Measurements from ENCODE around the gene OR13C8. TPM values are rescaled to one million over a fixed set of nuclear protein-coding genes. Genes with fewer than 3 reads are reported as not detected.
"Not testable (repeated sequence)": the region's sequence is repeated elsewhere in the genome, so short reads cannot be mapped to it uniquely, and the experiment has no call there.

Gene OR13C8
- polyA plus RNA-seq (ENCODE audit: insufficient read length in 4 of 4) = not detected

- DNase-seq (ENCODE audit: low read depth in 4 of 4, low spot score in 3 of 4) = no peak
Measured at GRCh38 chr9:104568868-104569267, at the start of gene OR13C8. Gene OR13C8 (plus strand): TSS chr9:104569168. CDS start chr9:104569168, 0 bp downstream.

GRCh38 chr9:104520241-104520640 lies 48.7 kb upstream of the OR13C8 start:
- DNase-seq (ENCODE audit: low read depth in 4 of 4, low spot score in 3 of 4) = not testable (repeated sequence)

GRCh38 chr9:104527109-104527508 lies 41.9 kb upstream of the OR13C8 start, which contains the start of gene OR13C4:
Gene OR13C4 (minus strand): TSS chr9:104527209. CDS start chr9:104527209, 0 bp downstream.
- no peak for DNase-seq (ENCODE audit: low read depth in 4 of 4, low spot score in 3 of 4)

- DNase-seq (ENCODE audit: low read depth in 4 of 4, low spot score in 3 of 4) = no peak
Measured at GRCh38 chr9:104536756-104537155, 32.2 kb upstream of the OR13C8 start, which contains the start of gene OR13C3. Gene OR13C3 (minus strand): TSS chr9:104536856. CDS start chr9:104536723, 133 bp downstream.

GRCh38 chr9:104539275-104539674 lies 29.7 kb upstream of the OR13C8 start:
- no peak for DNase-seq (ENCODE audit: low read depth in 4 of 4, low spot score in 3 of 4)

- no peak for DNase-seq (ENCODE audit: low read depth in 4 of 4, low spot score in 3 of 4)
Measured at GRCh38 chr9:104544644-104545043, 24.3 kb upstream of the OR13C8 start.

- no peak for DNase-seq (ENCODE audit: low read depth in 4 of 4, low spot score in 3 of 4)
Measured at GRCh38 chr9:104553261-104553660, 15.7 kb upstream of the OR13C8 start.

DNA sequence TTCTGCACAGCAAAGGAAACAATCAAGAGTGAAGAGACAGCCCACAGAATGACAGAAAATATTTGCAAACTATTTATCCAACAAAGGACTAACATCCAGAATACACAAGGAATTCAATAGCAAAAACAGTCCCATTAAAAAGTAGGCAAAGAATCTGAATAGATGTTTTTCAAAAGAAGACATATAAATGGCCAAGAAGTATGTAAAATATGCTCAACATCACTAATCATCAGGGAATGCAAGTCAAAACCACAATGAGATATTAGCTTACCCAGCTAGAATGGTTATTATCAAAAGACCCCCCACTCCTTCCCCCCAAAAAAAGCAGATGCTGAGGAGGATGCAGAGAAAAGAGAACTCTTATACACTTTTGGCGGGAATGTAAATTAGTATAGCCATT lies 13.4 kb upstream of the OR13C8 start:
- no peak for DNase-seq (ENCODE audit: low read depth in 4 of 4, low spot score in 3 of 4)

DNA sequence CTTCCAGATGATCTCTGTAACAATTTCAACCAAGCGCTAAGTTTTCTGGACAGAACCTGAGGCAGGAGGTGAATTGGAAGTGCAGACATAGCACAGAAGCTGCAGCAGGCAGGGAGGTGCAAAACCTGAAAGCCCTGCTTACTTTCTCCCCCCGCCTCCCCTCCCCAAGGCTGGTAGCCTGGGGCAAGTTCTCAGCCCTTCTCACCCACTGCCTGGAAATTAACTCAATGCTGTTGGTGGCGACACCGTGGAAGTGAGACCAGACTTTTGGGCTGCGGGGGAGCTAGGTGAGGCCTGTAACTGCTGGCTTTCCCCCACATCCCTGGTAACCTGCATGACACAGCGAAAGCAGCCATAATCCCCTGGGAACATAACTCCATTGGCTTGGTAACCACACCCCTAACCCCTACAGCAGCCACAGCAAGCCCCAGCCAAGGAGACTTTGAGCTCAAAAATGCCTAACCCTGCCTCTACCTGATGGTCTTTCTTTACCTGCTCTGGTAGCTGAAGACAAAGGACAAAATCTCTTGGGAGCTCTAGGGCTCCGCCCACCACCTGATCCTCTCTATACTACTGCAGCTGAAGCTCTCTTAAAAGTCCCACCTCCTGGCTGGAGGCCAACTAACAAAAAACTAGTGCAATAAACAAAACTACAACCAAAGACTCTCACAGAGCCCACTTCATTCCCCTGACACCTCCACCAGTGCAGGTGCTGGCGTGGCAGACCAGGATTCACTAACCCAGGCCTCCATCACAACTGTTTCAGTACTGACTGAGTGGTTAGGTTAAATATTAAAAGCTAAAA lies 11.9 kb upstream of the OR13C8 start:
- DNase-seq (ENCODE audit: low read depth in 4 of 4, low spot score in 3 of 4) = no peak

- DNase-seq (ENCODE audit: low read depth in 4 of 4, low spot score in 3 of 4) = no peak
Measured at GRCh38 chr9:104564358-104564757, 4.6 kb upstream of the OR13C8 start.

GRCh38 chr9:104572612-104573011 lies 3.6 kb downstream of the OR13C8 start:
- DNase-seq (ENCODE audit: low read depth in 4 of 4, low spot score in 3 of 4) = no peak

DNA sequence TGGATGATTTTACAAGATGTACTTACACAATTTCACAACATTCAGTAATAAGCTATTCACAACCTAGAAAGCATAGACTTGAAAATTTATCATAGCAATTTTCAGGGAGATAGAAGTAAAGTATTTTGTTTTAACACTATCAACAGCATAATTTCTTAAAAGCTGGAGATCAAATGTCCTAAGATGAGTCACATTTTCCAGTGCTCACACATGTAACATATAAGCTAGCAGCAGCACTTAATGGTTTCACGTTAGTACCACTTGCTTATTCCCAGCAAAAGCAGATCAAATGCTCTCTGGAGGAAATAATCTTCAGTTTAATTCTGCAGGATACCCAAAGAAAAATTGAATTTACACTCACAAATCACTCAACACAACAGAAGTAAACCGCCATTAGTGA lies 6.5 kb downstream of the OR13C8 start:
- no peak for DNase-seq (ENCODE audit: low read depth in 4 of 4, low spot score in 3 of 4)

DNA sequence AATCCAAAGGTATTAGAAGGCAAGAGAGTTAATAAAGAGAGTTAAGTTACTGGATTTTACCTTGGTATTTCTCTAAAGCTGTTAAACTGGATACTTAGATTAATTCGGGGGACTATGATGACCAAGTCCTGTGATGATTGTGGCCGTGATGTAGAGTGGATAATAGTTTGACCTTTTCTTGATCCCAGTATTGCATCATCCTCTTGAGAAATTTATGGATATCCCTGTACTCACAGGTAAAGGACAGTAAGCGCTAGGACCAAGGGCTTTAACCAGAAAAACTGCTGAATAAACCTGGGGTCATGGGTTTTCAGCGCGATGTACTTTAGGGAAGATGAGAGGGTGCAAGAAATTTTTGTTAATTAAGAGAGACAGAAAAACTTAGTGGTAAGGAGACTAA lies 8.3 kb downstream of the OR13C8 start:
- no peak for DNase-seq (ENCODE audit: low read depth in 4 of 4, low spot score in 3 of 4)

GRCh38 chr9:104580562-104580961 lies 11.6 kb downstream of the OR13C8 start:
- DNase-seq (ENCODE audit: low read depth in 4 of 4, low spot score in 3 of 4) = no peak

DNA sequence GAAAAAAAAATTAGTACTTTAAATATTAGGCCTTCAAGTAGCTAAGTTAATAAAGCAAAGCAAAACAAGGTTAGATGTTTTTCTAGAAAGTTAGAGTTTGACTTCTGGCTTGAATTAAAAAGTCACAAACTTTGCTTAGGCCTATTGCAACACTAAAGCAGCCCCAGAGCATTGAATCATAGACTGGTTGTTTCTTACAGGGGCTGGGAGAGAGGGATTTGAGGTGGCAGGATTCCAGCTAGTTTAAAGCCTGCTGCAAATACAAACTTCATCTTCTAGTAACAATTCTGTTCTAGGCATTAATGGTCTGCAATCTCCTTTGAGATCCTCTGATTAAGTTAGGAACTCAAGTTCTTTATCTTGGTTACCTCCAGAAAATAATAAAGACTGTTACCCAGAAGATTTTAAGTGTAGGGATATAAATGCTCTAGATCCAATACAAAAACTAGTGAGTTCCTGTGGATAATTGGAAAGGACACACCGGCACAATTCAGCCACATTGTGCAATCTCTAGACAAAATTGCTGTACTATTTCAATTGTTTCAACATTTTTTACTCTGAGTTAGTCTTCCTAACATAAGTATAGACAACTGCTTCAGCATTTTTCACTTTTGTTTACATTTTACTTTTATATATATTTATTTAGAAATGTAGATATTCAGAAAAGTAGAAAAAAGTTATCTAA lies 17.7 kb downstream of the OR13C8 start:
- DNase-seq (ENCODE audit: low read depth in 4 of 4, low spot score in 3 of 4) = no peak

DNA sequence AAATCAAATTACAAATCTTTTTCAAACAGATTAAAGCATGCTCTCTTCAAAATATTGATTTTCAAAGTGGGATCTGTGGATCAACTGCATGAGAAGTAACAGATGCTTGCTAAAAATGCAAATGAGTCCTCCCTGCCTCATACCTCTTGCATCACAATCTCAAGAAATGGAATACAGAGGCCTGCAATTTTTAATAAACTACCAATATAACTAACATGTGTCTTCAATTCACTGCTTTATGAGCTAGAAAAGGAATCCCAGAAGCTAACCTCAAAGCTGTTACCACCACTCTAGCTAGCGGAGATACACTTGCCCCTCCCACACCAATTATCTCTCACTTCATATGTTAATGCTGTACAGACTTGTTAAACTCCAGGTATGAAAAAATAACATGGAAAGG lies 20.7 kb downstream of the OR13C8 start:
- no peak for DNase-seq (ENCODE audit: low read depth in 4 of 4, low spot score in 3 of 4)

DNA sequence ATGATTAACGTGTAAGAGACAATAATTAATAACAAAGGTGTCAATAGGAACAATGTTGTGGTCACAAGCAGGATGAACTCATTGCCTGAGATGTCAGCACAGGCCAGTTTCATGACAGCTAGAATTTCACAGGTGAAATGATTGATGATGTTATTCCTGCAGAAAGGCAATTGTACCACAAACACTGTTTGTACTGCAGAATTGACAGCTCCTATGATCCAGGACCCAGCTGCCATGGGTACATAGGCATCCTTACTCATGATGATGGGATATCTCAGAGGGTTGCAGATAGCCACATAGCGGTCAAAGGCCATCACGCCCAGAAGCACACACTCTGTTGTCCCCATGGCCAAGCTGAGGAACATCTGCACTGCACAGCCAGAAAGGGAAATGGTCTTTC lies 29.8 kb downstream of the OR13C8 start:
- not testable (repeated sequence) for DNase-seq (ENCODE audit: low read depth in 4 of 4, low spot score in 3 of 4)

DNA sequence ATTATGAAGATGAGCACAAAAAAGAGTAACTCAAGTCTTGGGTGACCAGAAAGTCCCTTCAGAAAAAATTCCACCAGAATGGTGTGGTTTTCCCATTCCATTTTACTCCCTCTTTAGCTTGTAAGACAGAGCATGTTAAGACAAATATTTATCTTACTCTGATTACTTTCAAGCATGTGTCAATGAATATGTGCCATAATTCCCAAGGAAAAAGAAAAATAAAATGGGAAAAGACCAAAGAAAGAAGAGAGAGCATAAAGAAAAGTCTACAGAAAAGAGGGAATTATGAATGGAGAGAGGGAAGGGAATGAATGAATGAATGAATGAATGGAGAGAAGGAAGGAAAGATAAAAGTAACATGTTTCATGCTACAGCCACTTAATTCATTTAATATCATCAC lies 30.3 kb downstream of the OR13C8 start, which contains the start of gene OR13C5:
Gene OR13C5 (minus strand): TSS at position 101 of the 400 bp plus-strand sequence. CDS start 0 bp downstream, at position 101.
- DNase-seq (ENCODE audit: low read depth in 4 of 4, low spot score in 3 of 4) = not testable (repeated sequence)

DNA sequence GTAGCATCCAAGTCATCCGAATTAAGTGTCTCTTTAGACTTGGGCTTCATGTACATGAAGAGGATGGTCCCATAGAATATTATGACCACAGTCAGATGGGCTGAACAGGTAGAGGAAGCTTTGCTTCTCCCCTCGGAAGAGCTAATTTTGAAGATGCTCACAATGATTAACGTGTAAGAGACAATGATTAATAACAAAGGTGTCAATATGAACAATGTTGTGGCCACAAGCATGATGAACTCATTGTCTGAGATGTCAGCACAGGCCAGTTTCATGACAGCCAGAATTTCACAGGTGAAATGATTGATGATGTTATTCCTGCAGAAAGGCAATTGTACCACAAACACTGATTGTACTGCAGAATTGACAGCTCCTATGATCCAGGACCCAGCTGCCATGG lies 35.8 kb downstream of the OR13C8 start:
- DNase-seq (ENCODE audit: low read depth in 4 of 4, low spot score in 3 of 4) = no peak

DNA sequence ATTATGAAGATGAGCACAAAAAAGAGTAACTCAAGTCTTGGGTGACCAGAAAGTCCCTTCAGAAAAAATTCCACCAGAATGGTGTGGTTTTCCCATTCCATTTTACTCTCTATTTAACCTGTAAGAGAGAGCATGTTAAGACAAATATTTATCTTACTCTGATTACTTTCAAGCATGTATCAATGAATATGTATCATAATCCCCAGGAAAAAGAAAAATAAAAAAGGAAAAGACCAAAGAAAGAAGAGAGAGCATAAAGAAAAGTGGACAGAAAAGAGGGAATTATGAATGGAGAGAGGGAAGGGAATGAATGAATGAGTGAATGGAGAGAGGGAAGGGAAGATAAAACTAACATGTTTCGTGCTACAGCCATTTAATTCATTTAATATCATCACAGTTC lies 36.6 kb downstream of the OR13C8 start, which contains the start of gene OR13C2:
Gene OR13C2 (minus strand): TSS at position 101 of the 400 bp plus-strand sequence. CDS start 0 bp downstream, at position 101.
- not testable (repeated sequence) for DNase-seq (ENCODE audit: low read depth in 4 of 4, low spot score in 3 of 4)

DNA sequence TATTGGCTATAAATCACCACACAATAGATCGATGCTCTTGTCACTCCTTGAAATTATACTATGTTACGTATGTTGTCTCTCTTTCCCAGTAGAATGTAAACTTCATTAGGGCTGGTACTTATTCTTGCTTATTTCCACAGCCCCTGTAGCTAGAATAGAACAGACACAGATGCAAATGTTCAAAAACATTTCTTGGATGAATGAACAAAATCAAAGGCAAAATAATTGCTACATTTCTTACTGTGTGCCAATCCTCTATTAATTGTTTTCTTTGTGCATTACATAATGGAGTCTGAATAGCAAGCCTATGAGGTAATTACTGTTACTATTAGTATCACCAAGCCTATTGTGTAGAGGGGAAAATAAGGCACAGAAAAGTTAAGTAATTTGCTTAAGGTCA lies 37.2 kb downstream of the OR13C8 start:
- no peak for DNase-seq (ENCODE audit: low read depth in 4 of 4, low spot score in 3 of 4)
